PFSK-1 (cell line): ENCODE results near the gene FOCAD.

Experiments
- FOXP2 ChIP-seq: optimal IDR thresholded peaks from 2 replicates; pipeline ENCODE3; 2011; ENCODE audit warnings: borderline replicate concordance, control low read depth, inconsistent platforms; ENCODE audit not compliant: insufficient read depth; ENCODE audit errors: extremely low read length, extremely low read depth
- POLR2AphosphoS5 ChIP-seq: IDR thresholded peaks from 2 replicates; pipeline ENCODE4 v1.6.1; 2012; ENCODE audit warnings: low read depth, mild to moderate bottlenecking, control low read depth, low read length, moderate library complexity
- REST ChIP-seq, 2 experiments: IDR thresholded peaks; 2 replicates each; pipeline versions ENCODE4 v1.6.1 to v1.8.0; 2011 to 2012; ENCODE audit warnings: low read depth in 2 of 2, low read length in 2 of 2, control low read depth in 1 of 2, inconsistent platforms in 1 of 2, mild to moderate bottlenecking in 1 of 2, moderate library complexity in 1 of 2; ENCODE audit not compliant: insufficient read depth in 1 of 2
- SIN3A ChIP-seq: IDR thresholded peaks from 2 replicates; pipeline ENCODE4 v1.6.1; 2012; ENCODE audit warnings: mild to moderate bottlenecking, low read length, moderate library complexity, borderline replicate concordance; ENCODE audit not compliant: insufficient read depth
- TAF1 ChIP-seq: IDR thresholded peaks from 2 replicates; pipeline ENCODE4 v1.6.1; 2012; ENCODE audit warnings: low read length, control low read depth, borderline replicate concordance; ENCODE audit not compliant: insufficient read depth

Gene FOCAD

DNA sequence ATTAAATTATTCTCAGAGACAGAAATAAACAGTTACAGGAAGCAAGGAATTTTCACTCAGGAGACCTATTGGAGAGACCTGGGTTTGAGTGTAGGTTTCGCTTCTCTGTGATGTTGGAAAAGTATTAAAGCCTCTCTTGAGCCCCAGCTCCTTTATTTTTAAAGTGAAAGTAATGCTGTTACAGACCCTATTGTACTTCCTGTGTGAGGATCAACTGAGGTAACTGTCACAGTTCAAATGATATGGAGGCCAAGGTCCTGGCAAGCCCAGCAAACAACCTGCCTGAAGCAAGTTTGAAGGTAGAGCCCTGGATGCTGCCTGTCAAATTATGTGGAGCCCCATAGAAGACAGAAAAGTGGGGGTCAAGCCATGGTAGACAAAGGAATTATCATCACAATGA is 355.2 kb downstream of the FOCAD start:
- no peak for TF ChIP-seq FOXP2
- no peak for TF ChIP-seq REST (IDR thresholded peaks at IDR 0.05; ENCODE audit: insufficient read depth in 1 of 2, low read depth in 2 of 2, low read length in 2 of 2)
- TF ChIP-seq SIN3A: no peak
- no peak for TF ChIP-seq TAF1
- no peak for TF ChIP-seq POLR2AphosphoS5

DNA sequence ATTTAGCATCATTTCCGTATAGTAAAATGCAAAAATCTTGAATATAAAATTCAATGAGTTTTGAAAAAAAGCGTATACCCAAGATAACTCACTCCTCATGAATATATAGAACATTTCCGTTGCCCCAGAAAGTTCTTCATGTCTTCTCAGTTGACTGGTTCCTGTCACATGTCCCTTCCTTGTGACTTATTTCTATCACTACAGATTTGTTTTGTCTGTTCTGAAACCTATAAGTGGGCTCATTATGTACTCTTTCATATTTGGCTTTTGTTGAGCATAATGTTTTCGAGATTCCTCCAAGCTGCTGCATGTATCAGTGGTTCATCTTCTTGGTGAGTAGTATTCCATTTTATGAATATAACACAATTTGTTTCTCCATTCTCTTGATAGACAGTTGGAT is 358.4 kb downstream of the FOCAD start:
- TF ChIP-seq REST (IDR thresholded peaks at IDR 0.05; ENCODE audit: insufficient read depth in 1 of 2, low read depth in 2 of 2, low read length in 2 of 2): no peak
- TF ChIP-seq FOXP2: no peak
- TF ChIP-seq POLR2AphosphoS5: no peak
- TF ChIP-seq SIN3A: no peak

DNA sequence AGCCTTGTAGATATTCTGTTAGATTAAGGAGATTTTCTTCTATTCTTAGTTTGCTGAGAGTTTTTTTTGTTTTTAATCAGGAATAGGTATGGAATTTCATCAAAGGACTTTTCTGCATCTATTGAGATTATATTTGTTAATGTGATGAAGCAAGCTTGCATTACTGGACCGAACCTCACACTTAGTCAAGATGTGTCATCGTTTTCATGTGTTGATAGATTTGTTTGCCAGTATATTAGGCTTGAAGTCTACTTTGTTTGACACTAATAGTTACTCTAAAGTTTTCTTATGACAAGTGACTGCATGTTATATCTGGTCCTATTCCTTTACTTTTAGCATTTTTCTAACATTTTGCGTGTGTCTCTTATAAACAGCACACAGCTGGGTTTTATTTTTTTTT is 359.8 kb downstream of the FOCAD start:
- TF ChIP-seq POLR2AphosphoS5: no peak
- TF ChIP-seq REST (IDR thresholded peaks at IDR 0.05; ENCODE audit: insufficient read depth in 1 of 2, low read depth in 2 of 2, low read length in 2 of 2): no peak
- TF ChIP-seq SIN3A: no peak
- no peak for TF ChIP-seq TAF1
- no peak for TF ChIP-seq FOXP2
